K562 (cell line): ENCODE measurements around the gene MSI1. TPM values are rescaled to one million over a fixed set of nuclear protein-coding genes. Genes with fewer than 3 reads are reported as not detected.
A peak's percentile ranks its signal among the peaks of the same experiment; 100 is the strongest.

Experiments
- BRCA1 ChIP-seq, 2 experiments: fragments of 450-650 bp in 1 of 2; sonication (generic) in 1 of 2; formaldehyde crosslinking in 1 of 2; IDR thresholded peaks; 2 replicates each; pipeline versions ENCODE4 v1.5.0 to v1.6.1; 2017 to 2020; ENCODE audit warnings: mild to moderate bottlenecking in 1 of 2, missing genetic modification reagents in 1 of 2
- CBX1 ChIP-seq: sonication (generic); IDR thresholded peaks from 2 replicates; pipeline ENCODE4 v1.6.1; 2016; ENCODE audit warnings: antibody characterized with exemption, low read depth, mild to moderate bottlenecking
- CHD4 ChIP-seq: fragments of 200-600 bp; sonication (generic); IDR thresholded peaks from 3 replicates; pipeline ENCODE4 v1.6.1; 2012; ENCODE audit warnings: low read depth, mild to moderate bottlenecking, mixed read lengths, low read length, inconsistent platforms; ENCODE audit not compliant: insufficient read depth, insufficient replicate concordance, poor library complexity, severe bottlenecking
- CTCFL ChIP-seq: IDR thresholded peaks from 2 replicates; pipeline ENCODE4 v1.6.1; 2011; ENCODE audit warnings: borderline replicate concordance, low read depth, mild to moderate bottlenecking, moderate library complexity, low read length; ENCODE audit not compliant: insufficient read depth, poor library complexity, severe bottlenecking
- EGR1 ChIP-seq: fragments of 450-650 bp; conservative IDR thresholded peaks from 2 replicates; pipeline ENCODE4 v1.6.1; 2017; ENCODE audit warnings: mild to moderate bottlenecking
- FOXO4 ChIP-seq: fragments of 450-650 bp; formaldehyde crosslinking; IDR thresholded peaks from 2 replicates; pipeline ENCODE4 v1.4.0; 2020; ENCODE audit warnings: mild to moderate bottlenecking, moderate library complexity
- HLTF ChIP-seq: fragments of 450-650 bp; IDR thresholded peaks from 2 replicates; pipeline ENCODE4 v1.6.1; 2016
- ILF3 ChIP-seq: fragments of 450-650 bp; IDR thresholded peaks from 2 replicates; pipeline ENCODE4 v1.6.1; 2018; ENCODE audit warnings: antibody characterized with exemption, mild to moderate bottlenecking, moderate library complexity, borderline replicate concordance
- JUN ChIP-seq, 2 experiments: sonication (generic) in 1 of 2; formaldehyde crosslinking in 1 of 2; IDR thresholded peaks; 2 replicates each; pipeline versions ENCODE4 v1.6.1 to v1.8.0; 2012 to 2022; ENCODE audit warnings: borderline replicate concordance in 2 of 2, mild to moderate bottlenecking in 2 of 2, improper control_type of control experiment in 1 of 2, low read depth in 1 of 2, low read length in 1 of 2, missing genetic modification reagents in 1 of 2
- KHSRP ChIP-seq: fragments of 450-650 bp; IDR thresholded peaks from 2 replicates; pipeline ENCODE4 v1.6.1; 2017
- MEF2A ChIP-seq: IDR thresholded peaks from 2 replicates; pipeline ENCODE4 v1.6.1; 2011; ENCODE audit warnings: low read depth, mild to moderate bottlenecking, low read length, moderate library complexity; ENCODE audit not compliant: control insufficient read depth
- POLR2A ChIP-seq: fragments of 450-650 bp; conservative IDR thresholded peaks from 2 replicates; pipeline ENCODE4 v1.6.1; 2016
- POLR3A ChIP-seq: IDR thresholded peaks from 2 replicates; pipeline ENCODE4 v1.6.1; 2011; ENCODE audit warnings: borderline replicate concordance, mild to moderate bottlenecking, moderate library complexity; ENCODE audit not compliant: insufficient read length, insufficient read depth; ENCODE audit errors: extremely low read depth
- SIN3B ChIP-seq: fragments of 450-650 bp; IDR thresholded peaks from 2 replicates; pipeline ENCODE4 v1.6.1; 2017; ENCODE audit warnings: low read depth, mild to moderate bottlenecking, moderate library complexity
- SMARCB1 ChIP-seq: IDR thresholded peaks from 2 replicates; pipeline ENCODE4 v1.6.1; 2011; ENCODE audit warnings: improper control_type of control experiment, low read depth; ENCODE audit not compliant: insufficient read length
- SMARCE1 ChIP-seq: fragments of 450-650 bp; IDR thresholded peaks from 2 replicates; pipeline ENCODE4 v1.7.1; 2016; ENCODE audit warnings: mild to moderate bottlenecking
- SP2 ChIP-seq: IDR thresholded peaks from 2 replicates; pipeline ENCODE4 v1.6.1; 2011; ENCODE audit warnings: mild to moderate bottlenecking, low read depth, low read length, moderate library complexity; ENCODE audit not compliant: poor library complexity, severe bottlenecking; ENCODE audit errors: extremely low read depth
- SRF ChIP-seq, 2 experiments: fragments of 250-450, 450-650 bp in 1 of 2; sonication (Bioruptor Pico) in 1 of 2; sonication (generic) in 1 of 2; formaldehyde crosslinking; IDR thresholded peaks; 2 replicates each; pipeline versions ENCODE4 v1.5.0 to v1.5.1; 2020 to 2022; ENCODE audit warnings: mild to moderate bottlenecking in 1 of 2, missing genetic modification reagents in 1 of 2
- ZFX ChIP-seq: sonication (generic); formaldehyde crosslinking; IDR thresholded peaks from 2 replicates; pipeline ENCODE4 v1.8.0; 2022; ENCODE audit warnings: mild to moderate bottlenecking, missing genetic modification reagents, moderate library complexity
- ZNF354B ChIP-seq: fragments of 250-450 bp; sonication (Bioruptor Pico); IDR thresholded peaks from 2 replicates; pipeline ENCODE4 v1.4.0; 2020
- ZNF507 ChIP-seq: conservative IDR thresholded peaks from 2 replicates; pipeline ENCODE4 v1.6.1; 2017; ENCODE audit warnings: missing genetic modification characterization, missing compliant biosample characterization
- ZNF699 ChIP-seq: fragments of 250-450 bp; sonication (Bioruptor Pico); IDR thresholded peaks from 2 replicates; pipeline ENCODE4 v1.8.0; 2021; ENCODE audit warnings: mild to moderate bottlenecking, moderate library complexity; ENCODE audit not compliant: insufficient replicate concordance
- polyA plus RNA-seq, 8 experiments: library from polyadenylated mRNA; depleted of rRNA in 4 of 8; stranded (reverse) in 5 of 8; unstranded in 3 of 8; fragments of >200 nt; fragmentation: Nextera tagmentation in 2 of 8; fragmentation: Illumina TruSeq in 1 of 8; extraction: Ambion mirVana in 2 of 8; extraction: Trizol in 1 of 8; gene quantifications; 2 replicates each; pipeline versions ENCODE4 v1.2.1 to v1.2.3, GENCODE V29; 2011 to 2014; ENCODE audit warnings: inconsistent platforms in 1 of 8, missing spikeins in 1 of 8
- total RNA-seq, 7 experiments: library from RNA; depleted of rRNA in 6 of 7; stranded (reverse); fragments of >200 nt in 6 of 7; fragmentation: Illumina TruSeq in 2 of 7; extraction: Trizol in 2 of 7; gene quantifications; 2 replicates each; pipeline versions ENCODE4 v1.2.1 to v1.2.3, GENCODE V29; 2011 to 2021; ENCODE audit warnings: low replicate concordance in 1 of 7

MSI1 gene
- total and polyA plus RNA-seq, 9 of the 15 experiments (the other 6 are each of a cell fraction or from before 2014, with no cell fraction given): 0.16 TPM; not detected in 8

DNA sequence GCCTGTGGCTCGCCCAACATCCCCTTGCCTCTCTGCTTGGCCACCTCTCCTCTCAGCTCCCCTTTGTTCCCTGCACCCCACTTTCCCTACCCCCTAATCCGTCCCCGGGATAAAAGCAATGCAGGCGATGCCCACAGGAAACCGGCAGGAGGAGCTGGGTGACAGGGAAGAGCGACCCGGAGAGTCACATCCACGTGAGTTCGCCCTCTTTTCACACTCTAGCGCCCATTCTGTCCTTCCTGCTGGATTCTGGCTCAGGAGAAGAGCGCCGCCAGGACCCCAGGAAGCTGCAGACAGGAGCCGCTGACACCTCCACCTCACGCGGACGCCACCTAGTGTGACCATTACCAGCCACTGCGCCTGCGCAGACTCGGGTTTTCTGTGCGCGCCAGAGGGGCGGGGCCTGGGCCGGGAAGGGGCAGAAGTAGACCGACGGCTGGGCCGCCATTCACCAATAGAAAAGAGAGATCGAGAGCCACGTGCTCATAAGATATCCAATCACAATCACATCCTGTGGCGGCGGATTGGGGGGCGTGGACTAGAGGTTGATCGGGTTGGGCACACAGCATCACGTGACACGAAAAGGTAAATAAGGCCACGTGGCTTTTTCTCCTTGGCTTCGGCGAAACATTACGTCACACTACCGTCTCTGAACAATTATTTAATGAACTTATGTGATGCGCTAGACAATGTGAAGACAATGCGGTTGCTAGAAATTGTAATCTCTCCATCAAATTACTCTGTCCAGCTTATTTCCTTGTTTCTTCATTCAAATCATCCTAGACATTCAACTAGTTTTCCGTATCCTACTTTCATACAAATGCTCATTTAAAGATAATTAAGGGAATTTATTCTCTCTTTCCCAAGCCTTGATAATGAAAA, 51.5 kb downstream of the MSI1 start (continued):
- TF ChIP-seq FOXO4 (CRISPR knock-in tag) (no peak), CBX1 (no peak), MEF2A (no peak), SMARCB1 (no peak), ZNF699 (CRISPR knock-in tag) (no peak), POLR3A (no peak), SIN3B (no peak), EGR1 (peak; percentile 21; the same call in 1 of the 2 replicates), POLR2A (peak; percentile 93), ZFX (CRISPR knock-in tag) (peak; percentile 37), ILF3 (no peak), CTCFL (peak; percentile 92), HLTF (no peak), BRCA1 (IDR thresholded peaks at IDR 0.05) (no peak), BRCA1 (CRISPR knock-in tag; IDR thresholded peaks at IDR 0.05) (no peak), SP2 (no peak), SMARCE1 (peak; percentile 61; the same call in 1 of the 2 replicates), ZNF354B (CRISPR knock-in tag) (no peak), JUN (IDR thresholded peaks at IDR 0.05; ENCODE audit: borderline replicate concordance, low read depth, low read length) (peak; percentile 75), JUN (CRISPR knock-in tag; IDR thresholded peaks at IDR 0.05; ENCODE audit: borderline replicate concordance) (no peak), KHSRP (peak; percentile 57; the same call in 1 of the 2 replicates), CHD4 (no peak), ZNF507 (tag) (no peak), SRF (CRISPR knock-in tag; IDR thresholded peaks at IDR 0.05) (peak in 1 of 2 experiments; percentile 31; a peak in 1 of 4 replicates)
